NCI-H2227 (cell line): ENCODE measurements around the gene KLK13.

Experiments used
- DNase-seq: peaks from one replicate; lab custom pipeline; 2025; ENCODE audit not compliant: unreplicated experiment; lab: John Stamatoyannopoulos, UW

KLK13 gene

GRCh38 chr19:51093101-51093500 is 28.2 kb upstream of the KLK13 start:
- no peak for DNase-seq

GRCh38 chr19:51091895-51092873 is 27.3 kb upstream of the KLK13 start:
- no peak for DNase-seq

GRCh38 chr19:51091126-51091525 is 26.2 kb upstream of the KLK13 start:
- DNase-seq, result no peak

GRCh38 chr19:51090471-51090870 is 25.6 kb upstream of the KLK13 start:
- DNase-seq, result no peak

- no peak for DNase-seq
These were observed 24.9 kb upstream of the KLK13 start for GRCh38 chr19:51089786-51090185.

- no peak for DNase-seq
These were observed 21.4 kb upstream of the KLK13 start for GRCh38 chr19:51086153-51086850.

GRCh38 chr19:51084505-51084904 is 19.6 kb upstream of the KLK13 start:
- no peak for DNase-seq

- DNase-seq, result no peak
These were observed 18.9 kb upstream of the KLK13 start for GRCh38 chr19:51083783-51084182.

- no peak for DNase-seq
These were observed 18.3 kb upstream of the KLK13 start for GRCh38 chr19:51083181-51083580.

GRCh38 chr19:51082611-51083010 is 17.7 kb upstream of the KLK13 start, which contains the start of gene KLK14:
KLK14 (minus strand) TSS chr19:51082887; CDS start chr19:51082614, 273 bp downstream.
- no peak for DNase-seq

- DNase-seq, result no peak
These were observed 16.6 kb upstream of the KLK13 start for GRCh38 chr19:51081476-51081875.

- DNase-seq, result no peak
These were observed 14.7 kb upstream of the KLK13 start for GRCh38 chr19:51079481-51080110.

- no peak for DNase-seq
These were observed 13.8 kb upstream of the KLK13 start for GRCh38 chr19:51078731-51079130.

GRCh38 chr19:51078104-51078503 is 13.2 kb upstream of the KLK13 start:
- no peak for DNase-seq

GRCh38 chr19:51076631-51077213 is 11.8 kb upstream of the KLK13 start:
- no peak for DNase-seq

GRCh38 chr19:51075998-51076397 is 11.1 kb upstream of the KLK13 start:
- DNase-seq, result no peak

GRCh38 chr19:51071095-51071405 is 6.2 kb upstream of the KLK13 start:
- no peak for DNase-seq

- no peak for DNase-seq
These were observed 5.6 kb upstream of the KLK13 start for GRCh38 chr19:51070334-51071094.

- DNase-seq, result no peak
These were observed 1.7 kb upstream of the KLK13 start for GRCh38 chr19:51066393-51067186.
